HCT116 (cell line): Measurements from ENCODE around the gene ZC3H15. TPM values are rescaled to one million over a fixed set of nuclear protein-coding genes. Genes with fewer than 3 reads are reported as not detected.

ENCODE experiments used
- ATAC-seq: fragments of 200-7000 bp; cut with Tn5 transposase; 2 replicates; pipeline ENCODE4 v1.9.1; 2020; ENCODE audit warnings: mild to moderate bottlenecking, moderate library complexity
- BruUV-seq: library from RNA; stranded (reverse); fragments of 400-500 nt; replicated peaks from 2 replicates; lab custom pipeline; 2021; lab: Mats Ljungman, UMichigan
- CTCF ChIA-PET: fragments of 300-600 bp; sonication (Branson Sonifier 250); formaldehyde crosslinking; loops from one replicate; lab custom pipeline; 2021; ENCODE audit warnings: antibody characterized with exemption; lab: Charles Lee
- POLR2A ChIA-PET: fragments of 300-600, 350-600 bp; sonication (Branson Sonifier 250); formaldehyde crosslinking; loops from one replicate; lab custom pipeline; 2021; ENCODE audit warnings: antibody characterized with exemption; lab: Charles Lee
- RAD21 ChIA-PET, 2 experiments: fragments of 300-600 bp; sonication (Branson Sonifier 250); formaldehyde crosslinking; loops; one replicate each; lab custom pipeline; 2023; ENCODE audit warnings: low total read pairs in 2 of 2; ENCODE audit not compliant: uncharacterized antibody in 2 of 2, unreplicated experiment in 2 of 2, low non-redundant PET in 1 of 2; lab: Charles Lee
- DNase-seq: peaks from one replicate; pipeline ENCODE4 v3.0.0-alpha.2; 2010; ENCODE audit warnings: low read depth, low spot score
- H2AFZ ChIP-seq: fragments of 200-600 bp; shearing (Covaris generic), sonication (generic); 2 replicates; pipeline ENCODE4 v1.6.1; 2017; ENCODE audit warnings: low read depth, mixed run types, mixed read lengths, antibody characterized with exemption, low read length; ENCODE audit not compliant: poor library complexity, severe bottlenecking
- H3K27ac ChIP-seq: 2 replicates; pipeline ENCODE4 v1.5.1; 2012; ENCODE audit warnings: low read depth, low read length
- H3K27me3 ChIP-seq: fragments of 200-600 bp; sonication (generic); 2 replicates; pipeline ENCODE4 v1.6.1; 2016; ENCODE audit warnings: mixed run types, low read length, mixed read lengths; ENCODE audit not compliant: insufficient read depth
- H3K36me3 ChIP-seq, 2 experiments: fragments of 200-500 bp in 1 of 2; fragments of 200-600 bp in 1 of 2; sonication (Bioruptor generic) in 1 of 2; sonication (generic) in 1 of 2; 2 replicates each; pipeline versions ENCODE4 v1.5.1 to v1.6.1; 2014 to 2016; ENCODE audit warnings: low read length in 2 of 2, inconsistent platforms in 1 of 2, mixed read lengths in 1 of 2, mixed run types in 1 of 2; ENCODE audit not compliant: insufficient read depth in 2 of 2, control insufficient read depth in 1 of 2
- H3K4me1 ChIP-seq, 2 experiments: fragments of 200-600 bp in 1 of 2; sonication (generic) in 1 of 2; 2 replicates each; pipeline versions ENCODE4 v1.5.1 to v1.6.1; 2012 to 2017; ENCODE audit warnings: low read length in 2 of 2, inconsistent platforms in 1 of 2, mild to moderate bottlenecking in 1 of 2, mixed read lengths in 1 of 2, mixed run types in 1 of 2, moderate library complexity in 1 of 2; ENCODE audit not compliant: insufficient read depth in 2 of 2, control insufficient read depth in 1 of 2
- H3K4me2 ChIP-seq: fragments of 200-600 bp; sonication (generic); 2 replicates; pipeline ENCODE4 v1.6.1; 2017; ENCODE audit warnings: mixed run types, low read length, mixed read lengths
- H3K4me3 ChIP-seq, 2 experiments: fragments of 200-600 bp in 1 of 2; sonication (generic) in 1 of 2; replicated peaks in 1 of 2; 2 replicates each; pipeline ENCODE4 v1.5.1; 2011 to 2016; ENCODE audit warnings: low read length in 2 of 2, control low read depth in 1 of 2, low read depth in 1 of 2, mild to moderate bottlenecking in 1 of 2, mixed read lengths in 1 of 2, mixed run types in 1 of 2
- H3K79me2 ChIP-seq: fragments of 200-600 bp; sonication (generic); 2 replicates; pipeline ENCODE4 v1.6.1; 2017; ENCODE audit warnings: mild to moderate bottlenecking, mixed run types, low read length, moderate library complexity, mixed read lengths; ENCODE audit not compliant: insufficient read depth
- H3K9ac ChIP-seq: fragments of 200-600 bp; sonication (generic); 2 replicates; pipeline ENCODE4 v1.6.1; 2016; ENCODE audit warnings: low read length, mixed read lengths
- H3K9me2 ChIP-seq: fragments of 200-600 bp; sonication (generic), shearing (Covaris generic); 2 replicates; pipeline ENCODE4 v1.6.1; 2017; ENCODE audit warnings: mixed run types, mild to moderate bottlenecking, moderate library complexity; ENCODE audit not compliant: insufficient read depth
- H3K9me3 ChIP-seq, 2 experiments: fragments of 200-500 bp in 1 of 2; fragments of 200-600 bp in 1 of 2; sonication (Bioruptor generic) in 1 of 2; sonication (generic) in 1 of 2; 2 replicates each; pipeline ENCODE4 v1.6.1; 2014 to 2017; ENCODE audit warnings: low read length in 2 of 2, mixed read lengths in 2 of 2, inconsistent platforms in 1 of 2, low read depth in 1 of 2, mild to moderate bottlenecking in 1 of 2, mixed run types in 1 of 2, moderate library complexity in 1 of 2; ENCODE audit not compliant: control insufficient read depth in 1 of 2, insufficient read depth in 1 of 2
- H4K20me1 ChIP-seq: fragments of 200-600 bp; sonication (generic), shearing (Covaris generic); 2 replicates; pipeline ENCODE4 v1.6.1; 2017; ENCODE audit warnings: mixed run types, mild to moderate bottlenecking, moderate library complexity; ENCODE audit not compliant: insufficient read depth
- ATF3 ChIP-seq: IDR thresholded peaks from 2 replicates; pipeline ENCODE4 v1.6.1; 2012
- CEBPB ChIP-seq: IDR thresholded peaks from 2 replicates; pipeline ENCODE4 v1.6.1; 2012; ENCODE audit warnings: low read depth
- EZH2phosphoT487 ChIP-seq: fragments of 200-600 bp; IDR thresholded peaks from 2 replicates; pipeline ENCODE4 v1.6.1; 2018; ENCODE audit warnings: antibody characterized with exemption, borderline replicate concordance
- JUND ChIP-seq: IDR thresholded peaks from 2 replicates; pipeline ENCODE4 v1.6.1; 2012
- MAX ChIP-seq: IDR thresholded peaks from 2 replicates; pipeline ENCODE4 v1.6.1; 2012
- POLR2A ChIP-seq: IDR thresholded peaks from 2 replicates; pipeline ENCODE4 v1.7.0; 2011; ENCODE audit warnings: borderline replicate concordance; ENCODE audit not compliant: insufficient read depth, insufficient read length; ENCODE audit errors: extremely low read depth
- POLR2AphosphoS5 ChIP-seq: IDR thresholded peaks from 2 replicates; pipeline ENCODE4 v1.6.1; 2011; ENCODE audit warnings: mild to moderate bottlenecking, low read depth, low read length, moderate library complexity
- REST ChIP-seq: IDR thresholded peaks from 2 replicates; pipeline ENCODE4 v1.6.1; 2012; ENCODE audit warnings: low read depth
- SP1 ChIP-seq: IDR thresholded peaks from 2 replicates; pipeline ENCODE4 v1.6.1; 2012; ENCODE audit warnings: low read depth
- SRF ChIP-seq: IDR thresholded peaks from 2 replicates; pipeline ENCODE4 v1.6.1; 2012; ENCODE audit warnings: low read depth
- TCF7L2 ChIP-seq: IDR thresholded peaks from 2 replicates; pipeline ENCODE4 v1.7.0; 2011; ENCODE audit warnings: borderline replicate concordance, inconsistent platforms; ENCODE audit not compliant: insufficient read depth, insufficient read length; ENCODE audit errors: extremely low read depth
- YY1 ChIP-seq: IDR thresholded peaks from 2 replicates; pipeline ENCODE4 v1.6.1; 2011; ENCODE audit warnings: low read length, low read depth, moderate library complexity, mild to moderate bottlenecking; ENCODE audit not compliant: insufficient replicate concordance; ENCODE audit errors: extremely low read depth
- ZBTB33 ChIP-seq: IDR thresholded peaks from 2 replicates; pipeline ENCODE4 v1.6.1; 2011; ENCODE audit warnings: mild to moderate bottlenecking, low read length, moderate library complexity; ENCODE audit not compliant: insufficient replicate concordance; ENCODE audit errors: extremely low read depth
- ZFX ChIP-seq: fragments of 450-650 bp; IDR thresholded peaks from 2 replicates; pipeline ENCODE4 v1.6.1; 2017
- ZNF274 ChIP-seq: fragments of 200-500 bp; sonication (Bioruptor generic); IDR thresholded peaks from 2 replicates; pipeline ENCODE4 v1.6.1; 2014; ENCODE audit warnings: mild to moderate bottlenecking, low read depth, low read length, inconsistent platforms
- intact Hi-C: fragments of 100-400 bp; cut with micrococcal nuclease; formaldehyde crosslinking; loops from 2 replicates; pipeline ENCODE4 v1.10.0; 2022
- total RNA-seq: library from RNA; stranded (reverse); gene quantifications from one replicate; pipeline ENCODE4 v1.2.1, GENCODE V29; 2021; ENCODE audit not compliant: unreplicated experiment

Gene ZC3H15
- total RNA-seq, 1 experiment from 2014 or later: 75.2 TPM

- no TSS peak for BruUV-seq
Observed at GRCh38 chr2:186543561-186544131, 57.6 kb downstream of the ZC3H15 start.

More at GRCh38 chr2:186543561-186544131, 57.6 kb downstream of the ZC3H15 start:
- Histone ChIP-seq H3K27me3 (no peaks in the 10 kb centered on the region), H4K20me1 (no peaks in the 10 kb centered on the region), H3K4me3 (peak overlapping the region in 1 of 2 experiments; percentile 9; a peak in 1 of 4 replicates), H3K9me2 (no peaks in the 10 kb centered on the region), H3K9me3 (no peaks in the 10 kb centered on the region), H3K9ac (peak overlapping the region; percentile 25; the same call in 1 of the 2 replicates), H3K27ac (peak overlapping the region; percentile 32; the same call in 1 of the 2 replicates), H3K4me1 (peaks cover 25 to 42% of the 10 kb centered on the region in 2 experiments), H3K4me2 (peak overlapping the region; percentile 62), H3K36me3 (no peaks in the 10 kb centered on the region), H3K79me2 (no peaks in the 10 kb centered on the region), H2AFZ (peak overlapping the region; percentile 86)
- POLR2A ChIA-PET: no interaction called here
- RAD21 ChIA-PET: no interaction called here
- DNase-seq (no peak), ATAC-seq (peak; percentile 52)
- no peak for TF ChIP-seq SP1
- no peak for TF ChIP-seq TCF7L2
- TF ChIP-seq ZBTB33: no peak
- no peak for TF ChIP-seq ZFX
- TF ChIP-seq CEBPB: no peak
- TF ChIP-seq YY1: no peak
- no peak for TF ChIP-seq ATF3
- no peak for TF ChIP-seq POLR2AphosphoS5
- TF ChIP-seq SRF: no peak
- no peak for TF ChIP-seq EZH2phosphoT487
- TF ChIP-seq MAX: no peak
- no peak for TF ChIP-seq REST
- no peak for TF ChIP-seq ZNF274
- no peak for TF ChIP-seq POLR2A
- no peak for TF ChIP-seq JUND
- intact Hi-C loops: no loop called here
- CTCF ChIA-PET: no interaction called here
